Stimulated activated CD8-positive, alpha-beta memory T cell treated with anti-CD3 and anti-CD28 coated beads, Interleukin-12 subunit alpha, Interleukin-12 subunit beta, amount 100 ng/mL, for 24 hours (primary cell): ENCODE measurements around the gene MEIOC.
"Not testable (repeated sequence)": the region's sequence is repeated elsewhere in the genome, so short reads cannot be mapped to it uniquely, and the experiment has no call there.

Source experiments
- DNase-seq: peaks from one replicate; pipeline ENCODE4 v3.0.0-alpha.2; 2020; ENCODE audit errors: extremely low read depth

Gene MEIOC

DNA sequence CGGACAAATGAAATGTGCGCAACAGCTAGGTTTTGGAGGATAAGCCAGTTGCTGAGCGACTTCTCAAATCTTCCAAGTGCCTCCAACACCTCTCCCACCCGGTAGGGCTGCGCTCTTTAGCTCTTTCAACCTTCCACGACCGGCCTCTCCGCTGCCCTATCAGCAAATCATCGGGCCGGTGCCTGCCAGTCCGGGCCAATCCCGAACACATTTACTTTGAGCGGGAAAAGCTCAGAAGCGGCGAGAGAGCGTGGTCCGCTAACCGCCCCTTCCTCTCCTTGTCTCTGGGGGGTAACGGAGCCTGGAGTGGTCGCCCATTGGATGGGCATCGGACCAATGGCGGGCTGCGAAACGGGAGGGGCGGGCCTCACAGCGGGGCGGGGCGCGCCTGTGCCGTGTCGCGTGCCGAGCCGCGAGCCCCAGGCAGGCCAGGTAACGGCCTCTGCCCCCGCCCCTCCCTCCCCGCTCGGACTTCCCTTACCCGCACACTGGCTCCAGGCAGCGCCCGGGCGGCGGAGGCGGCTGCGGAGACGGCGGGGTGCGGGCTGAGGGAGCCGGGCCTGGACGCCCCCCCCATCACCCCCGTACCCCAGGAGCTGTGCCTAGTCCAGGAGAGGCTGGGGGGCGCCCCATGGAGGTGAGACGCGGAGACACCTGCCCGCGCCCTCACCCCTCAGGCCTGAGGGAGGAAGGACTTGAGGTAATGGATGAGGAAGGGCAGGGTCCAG, at the start of gene MEIOC:
MEIOC (plus strand) TSS at position 486 of the 728 bp plus-strand sequence; CDS start at position 632, 146 bp downstream.
- peak; percentile 9 for DNase-seq

DNA sequence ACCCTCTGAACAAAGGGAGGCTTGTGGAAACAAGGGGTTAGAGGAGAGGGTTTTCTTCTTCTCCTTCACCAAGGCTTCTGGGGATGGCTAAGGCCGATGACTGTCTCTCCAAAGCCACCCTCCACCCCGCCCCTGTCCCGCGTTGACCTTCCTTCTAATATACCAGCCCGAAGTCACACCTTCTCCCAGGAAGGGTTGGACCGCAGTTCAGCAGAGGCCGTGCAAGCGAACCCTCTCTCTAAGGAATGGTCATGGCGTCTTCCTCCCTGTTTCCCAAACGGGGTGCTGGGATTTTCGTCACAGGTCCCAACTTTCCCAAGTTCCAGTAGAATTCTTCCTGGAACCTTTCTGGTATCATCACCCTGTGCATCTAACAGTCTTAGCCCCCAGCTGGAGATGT, 49.6 kb upstream of the MEIOC start:
- no peak for DNase-seq

DNA sequence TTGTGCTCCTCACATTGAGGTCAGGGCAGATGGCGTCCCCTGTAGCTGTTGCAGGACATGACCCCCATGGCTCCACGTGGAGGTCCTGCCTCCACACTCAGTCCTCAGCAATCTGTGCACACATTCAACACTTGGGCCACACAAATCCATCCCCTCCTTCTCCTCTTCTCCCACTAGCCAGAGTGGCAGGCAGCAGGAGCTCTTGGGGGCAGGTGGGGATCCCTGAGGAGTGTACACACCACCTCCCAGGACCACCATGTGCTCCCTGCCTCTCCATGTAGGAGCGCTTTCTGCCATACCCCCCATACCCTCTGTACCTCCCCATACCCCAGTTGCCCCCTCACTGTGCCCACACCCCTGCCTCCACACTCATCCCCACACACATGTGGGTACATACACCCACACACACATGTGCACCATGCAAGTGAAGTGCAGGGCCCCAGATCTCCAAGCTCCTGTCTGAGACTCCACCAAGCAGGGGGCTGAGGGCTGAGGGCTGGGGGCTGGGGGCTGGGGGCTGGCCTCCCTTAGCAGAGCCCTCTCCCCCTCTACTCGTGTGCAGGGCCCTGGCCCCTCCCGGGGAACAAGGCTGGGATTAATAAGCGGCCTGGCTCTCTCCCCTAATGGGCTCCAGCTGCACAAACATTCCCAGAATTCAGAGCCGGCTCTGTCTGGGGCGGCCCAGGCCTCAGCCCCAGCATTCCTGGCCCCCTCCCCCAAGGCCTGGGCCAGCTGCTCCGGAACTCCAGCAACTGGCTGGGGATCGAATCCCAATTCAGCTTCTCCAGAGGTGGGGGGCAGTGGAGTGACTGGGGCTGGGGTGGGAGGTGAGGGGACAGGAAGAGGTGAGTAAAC, 48.2 kb upstream of the MEIOC start:
- no peak for DNase-seq

DNA sequence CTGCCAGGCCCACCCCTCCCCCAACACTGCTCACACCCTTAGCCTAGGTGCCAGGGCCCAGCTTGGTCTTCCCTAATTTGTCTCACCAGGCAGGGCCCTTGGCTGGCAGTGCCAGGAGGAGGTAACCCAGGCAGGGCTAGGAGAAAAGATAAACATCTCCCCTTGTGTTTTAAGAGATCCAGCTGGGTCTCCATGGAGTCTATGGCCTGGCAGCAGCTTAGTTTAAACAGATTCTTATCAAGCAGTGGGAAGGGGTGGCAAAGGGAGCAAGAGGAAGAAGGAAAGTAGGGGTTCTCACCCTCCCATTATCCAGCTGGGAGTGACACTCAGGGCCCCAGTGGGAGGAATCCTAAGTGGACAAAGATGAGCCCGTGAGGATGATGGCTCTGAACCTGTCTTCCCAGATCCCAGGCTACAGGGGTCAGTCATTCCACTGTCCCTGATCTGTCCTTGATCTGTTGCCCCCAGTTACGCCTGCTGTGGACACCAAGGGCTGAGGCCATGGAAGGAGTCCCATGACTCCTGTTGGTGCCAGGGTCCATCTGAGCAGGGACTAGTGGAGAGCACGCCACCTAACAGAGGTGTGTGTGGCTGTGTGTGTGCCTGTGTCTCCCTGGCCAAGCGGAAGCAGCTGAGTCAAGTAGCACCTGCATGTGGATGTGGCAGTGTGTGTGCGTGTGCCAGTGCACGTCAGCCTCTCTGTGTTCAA, 47.4 kb upstream of the MEIOC start:
- DNase-seq = no peak

DNA sequence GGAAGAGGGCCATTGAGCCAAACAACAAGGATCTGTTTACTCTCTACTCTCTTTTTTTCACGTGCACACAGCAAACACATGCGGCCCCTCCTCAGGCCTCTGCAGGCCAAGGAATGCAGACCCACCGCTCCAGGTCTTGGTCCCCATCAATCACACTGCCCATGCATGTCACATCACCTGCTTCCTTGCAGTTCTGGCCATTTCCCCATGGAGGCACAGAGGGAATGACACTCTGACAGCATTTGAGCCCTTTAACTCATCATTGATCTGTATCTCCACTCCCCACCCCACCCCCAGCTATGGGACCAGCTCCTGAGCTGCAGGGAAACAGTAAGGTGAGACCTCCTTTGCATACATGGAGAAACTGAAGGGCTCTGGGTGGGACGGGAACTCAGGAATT, 45.9 kb upstream of the MEIOC start:
- DNase-seq = no peak

DNA sequence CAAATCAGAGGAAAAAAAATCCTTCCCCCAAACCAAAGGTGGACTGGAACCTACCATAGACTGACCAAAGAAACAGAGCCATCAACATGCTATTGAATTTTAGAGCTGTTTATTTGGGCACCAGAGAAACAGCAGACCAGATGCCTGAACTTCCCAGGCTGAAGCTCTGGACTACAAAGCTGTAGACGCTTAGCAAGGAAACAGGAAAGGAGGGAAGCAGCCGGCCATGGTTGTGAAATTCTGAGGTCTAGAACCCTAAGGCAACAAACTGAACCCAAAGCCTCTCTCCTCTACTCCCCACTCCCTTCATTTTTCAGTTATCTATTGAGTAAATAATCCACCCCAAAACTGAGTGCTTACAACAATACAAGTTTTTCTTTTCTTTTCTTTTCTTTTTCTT, 45.4 kb upstream of the MEIOC start:
- DNase-seq = no peak

DNA sequence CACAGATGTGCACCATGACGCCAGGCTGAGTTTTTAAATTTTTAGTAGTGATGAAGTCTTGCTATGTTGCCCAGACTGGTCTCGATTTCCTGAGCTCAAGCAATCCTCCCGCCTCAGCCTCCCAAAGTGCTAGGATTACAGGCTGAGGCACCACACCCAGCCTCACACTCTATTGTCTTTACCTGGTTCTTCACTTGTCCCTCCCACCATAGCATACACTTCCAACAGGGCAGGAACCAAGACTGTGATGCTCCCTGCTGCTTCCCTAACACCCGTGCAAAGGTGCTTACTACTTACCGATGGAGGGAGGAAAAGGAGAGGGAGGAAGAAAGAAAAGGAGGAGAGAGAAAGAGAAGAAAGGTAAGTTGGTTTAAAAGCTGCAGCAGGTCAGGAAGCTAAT, 41.4 kb upstream of the MEIOC start:
- DNase-seq = no peak

DNA sequence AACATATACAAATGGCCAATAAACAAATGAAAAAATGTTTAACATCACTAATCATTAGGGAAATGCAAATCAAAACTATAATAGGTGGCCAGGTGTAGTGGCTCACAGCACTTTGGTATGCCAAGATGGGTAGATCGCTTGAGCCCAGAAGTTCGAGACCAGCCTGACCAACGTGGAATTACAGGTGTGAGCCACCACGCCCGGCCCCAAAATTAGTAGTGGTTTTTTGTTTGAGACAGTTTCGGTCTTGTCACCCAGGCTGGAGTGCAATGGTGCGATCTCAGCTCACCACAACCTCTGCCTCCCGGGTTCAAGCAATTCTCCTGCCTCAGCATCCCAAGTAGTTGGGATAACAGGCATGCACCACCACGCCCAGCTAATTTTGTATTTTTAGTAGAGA, 37.6 kb upstream of the MEIOC start:
- DNase-seq = not testable (repeated sequence)

DNA sequence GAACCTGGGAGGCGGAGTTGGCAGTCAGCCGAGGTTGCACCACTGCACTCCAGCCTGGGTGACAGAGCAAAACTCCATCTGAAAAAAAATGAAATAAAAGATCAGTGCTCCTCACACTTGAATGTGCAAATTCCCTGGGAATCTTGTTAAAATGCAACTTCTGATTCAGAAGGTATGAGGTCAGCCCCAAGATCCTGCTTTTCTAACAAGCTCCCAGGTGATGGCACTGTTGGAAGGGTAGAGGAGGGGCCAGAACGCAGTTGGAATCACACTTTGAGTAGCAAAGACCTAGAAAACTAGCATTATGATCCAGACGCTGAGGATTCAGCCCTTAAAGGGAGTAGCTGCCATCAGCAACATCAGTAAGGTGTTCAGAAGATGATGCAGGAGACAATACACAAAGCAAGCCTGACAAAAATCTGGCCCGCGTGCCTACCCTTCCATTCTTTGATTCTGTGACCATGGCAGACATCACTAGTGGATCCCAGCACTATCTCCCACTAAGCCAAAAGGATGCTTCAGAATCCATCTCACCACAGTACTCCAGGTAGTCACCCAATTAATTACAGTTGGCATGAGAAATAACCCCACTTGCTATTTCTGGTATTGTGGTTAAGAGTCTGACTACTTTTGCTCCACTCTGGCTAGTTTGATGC, 33.1 kb upstream of the MEIOC start:
- DNase-seq = no peak

DNA sequence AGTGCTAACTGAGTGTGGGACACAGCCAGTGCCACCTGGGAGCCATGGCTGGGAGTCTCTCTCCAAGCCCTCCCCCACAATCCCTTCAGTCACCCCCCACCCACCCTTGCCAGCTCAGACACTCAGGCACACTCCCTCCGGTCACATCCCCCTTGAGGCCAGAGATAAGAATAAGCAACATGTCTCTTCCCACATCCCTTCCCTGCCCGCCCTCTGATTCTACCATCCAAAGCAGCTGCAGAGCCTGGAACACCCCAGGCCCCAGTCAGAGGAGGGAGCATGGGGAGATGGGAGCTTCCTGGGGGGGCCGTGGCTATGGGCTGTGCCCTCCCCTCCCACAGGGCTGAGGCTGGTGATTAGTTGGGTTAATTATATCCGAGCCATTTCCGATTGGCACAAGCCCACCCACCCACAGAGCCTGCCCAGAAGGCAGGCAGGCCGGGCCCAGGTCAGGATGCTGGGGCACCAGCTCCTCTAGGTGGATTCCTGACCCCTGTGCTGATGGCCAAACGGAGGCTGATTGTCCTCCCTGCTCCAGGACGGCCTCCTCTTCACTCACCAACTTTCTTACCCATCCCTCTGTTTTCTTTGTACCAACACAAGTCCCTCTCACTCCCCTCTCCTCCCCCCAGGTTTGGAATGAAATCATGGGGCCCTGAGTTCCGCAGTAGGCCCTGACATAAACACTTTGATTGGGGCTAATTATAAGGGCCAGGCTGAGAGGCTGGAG, 28.6 kb upstream of the MEIOC start:
- no peak for DNase-seq

DNA sequence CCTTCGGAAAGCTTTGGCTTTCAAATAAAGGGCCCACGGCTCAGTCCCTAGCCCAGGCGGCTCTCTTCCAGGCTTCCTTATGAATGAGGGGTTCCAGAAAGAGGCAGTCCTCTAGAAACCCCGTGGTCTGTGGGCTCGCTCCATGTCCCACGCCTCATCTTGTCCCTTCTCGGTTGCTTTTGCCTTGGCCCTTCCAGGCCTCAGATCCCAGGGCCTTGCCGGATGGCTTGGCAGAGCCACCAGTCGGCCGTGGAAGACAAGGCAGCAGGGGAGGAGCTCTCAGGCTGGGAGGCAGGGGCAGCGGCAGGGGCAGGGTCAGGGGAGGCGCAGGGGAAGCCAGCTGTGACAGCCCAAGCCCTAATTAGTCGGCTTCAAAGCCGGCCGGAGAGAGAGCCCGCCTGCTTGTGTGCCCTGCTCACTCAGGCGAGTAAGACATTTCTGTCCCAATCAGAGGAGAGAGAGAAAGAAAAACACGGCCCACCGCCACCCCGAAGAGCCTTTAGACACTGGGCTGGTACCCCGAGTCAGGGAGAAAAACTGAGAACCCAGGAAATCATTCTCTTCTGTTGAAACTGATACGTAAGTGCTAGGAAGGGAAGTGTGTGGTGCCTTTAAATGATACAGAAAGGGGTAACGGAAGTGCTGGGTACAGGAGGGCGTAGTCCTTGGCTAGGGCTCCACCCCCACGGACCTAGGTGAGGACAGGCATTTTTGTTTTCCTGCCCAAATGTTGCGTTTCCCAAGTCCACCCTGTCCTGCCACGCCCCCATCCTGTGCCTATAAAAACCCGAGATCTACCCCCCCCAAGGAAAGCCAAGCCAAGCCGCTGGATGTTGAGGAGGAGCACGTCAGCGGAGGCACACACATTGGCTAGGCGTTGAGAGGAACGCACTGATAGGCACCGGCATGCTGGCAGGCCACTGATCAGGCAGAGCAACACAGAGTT, 27.8 kb upstream of the MEIOC start:
- DNase-seq = no peak

DNA sequence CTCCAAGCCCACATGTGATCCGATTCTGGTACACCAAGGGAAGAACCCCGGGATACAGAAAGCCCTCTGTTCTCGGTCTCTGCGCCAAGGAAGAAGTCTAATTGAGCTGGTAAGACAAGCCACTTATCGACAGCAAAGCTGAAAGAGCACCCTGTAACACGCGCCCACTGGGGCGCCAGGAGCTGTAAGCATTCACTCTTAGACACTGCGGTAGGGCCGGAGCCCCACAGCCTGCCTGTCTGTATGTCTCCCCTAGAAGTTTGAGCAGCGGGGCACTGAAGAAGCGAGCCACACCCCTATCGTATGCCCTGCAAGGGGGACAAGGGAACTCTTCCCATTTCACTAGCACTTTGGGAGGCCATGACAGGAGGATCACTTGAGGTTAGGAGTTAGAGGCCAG, 27.0 kb upstream of the MEIOC start:
- no peak for DNase-seq

DNA sequence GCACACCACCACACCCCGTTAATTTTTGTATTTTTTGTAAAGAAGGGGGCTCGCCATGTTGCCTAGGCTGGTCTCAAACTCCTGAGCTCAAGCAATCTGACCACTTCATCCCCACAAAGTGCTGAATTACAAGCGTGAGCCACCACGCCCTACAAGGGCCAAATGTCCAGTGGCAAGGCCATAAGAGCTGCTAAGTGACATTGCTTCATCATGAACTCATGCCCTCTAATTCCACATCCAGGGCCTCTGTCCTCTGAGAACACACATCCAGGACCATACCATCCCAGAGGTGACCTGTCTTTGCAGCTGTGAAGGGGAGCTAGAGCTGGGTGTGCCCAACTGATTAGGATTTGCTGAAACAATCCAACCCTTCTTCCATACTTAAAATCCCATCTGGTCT, 25.6 kb upstream of the MEIOC start:
- DNase-seq = no peak

DNA sequence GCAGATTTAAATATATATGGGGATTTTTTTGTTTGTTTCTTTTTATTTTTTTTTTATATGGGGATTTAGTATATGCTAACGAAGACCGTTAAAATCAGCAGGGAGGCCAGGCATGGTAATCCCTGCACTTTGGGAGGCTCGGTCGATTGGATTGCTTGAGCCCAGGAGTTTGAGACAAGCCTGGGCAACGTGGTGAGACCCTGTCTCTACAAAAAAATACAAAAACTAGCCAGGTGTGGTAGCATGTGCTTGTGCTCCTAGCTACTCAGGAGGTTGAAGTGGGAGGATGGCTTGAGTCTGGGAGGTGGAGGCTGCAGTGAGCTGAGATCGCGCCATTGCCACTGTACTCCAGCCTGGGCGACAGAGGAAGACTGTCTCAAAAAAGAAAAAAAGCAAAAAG, 22.3 kb upstream of the MEIOC start:
- no peak for DNase-seq

DNA sequence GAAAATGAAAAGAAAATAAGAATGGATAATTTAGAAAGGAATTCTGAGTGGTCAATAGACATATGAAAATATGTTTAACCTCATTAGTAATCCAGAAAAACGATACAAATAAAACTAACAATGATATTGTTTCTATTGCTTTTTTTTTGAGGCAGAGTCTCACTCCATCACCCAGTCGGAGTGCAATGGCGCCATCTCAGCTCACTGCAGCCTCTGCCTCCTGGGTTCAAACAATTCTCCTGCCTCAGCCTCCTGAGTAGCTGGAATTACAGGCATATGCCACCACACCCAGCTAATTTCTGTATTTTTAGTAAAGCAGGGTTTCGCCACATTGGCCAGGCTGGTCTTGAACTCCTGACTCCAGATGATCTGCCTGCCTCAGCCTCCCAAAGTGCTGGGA, 21.9 kb upstream of the MEIOC start:
- not testable (repeated sequence) for DNase-seq

DNA sequence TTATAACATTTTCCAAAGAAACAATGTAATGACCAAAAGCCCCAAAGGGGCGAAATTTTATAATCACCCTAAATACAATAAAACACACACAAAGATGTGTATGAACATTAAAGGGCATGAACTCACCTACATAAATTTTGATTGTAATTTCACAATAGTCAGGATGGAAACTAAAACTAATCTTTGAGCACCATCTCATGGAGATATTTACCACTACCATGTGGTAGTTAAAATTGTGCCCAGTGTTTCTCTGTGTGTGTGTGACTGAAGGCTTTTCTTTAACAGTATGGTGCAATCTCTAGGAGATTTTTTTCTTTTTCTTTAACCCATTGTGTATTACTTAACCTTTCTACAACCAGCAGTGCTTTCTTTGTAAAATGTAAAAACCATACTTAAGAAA, 19.7 kb upstream of the MEIOC start:
- no peak for DNase-seq

DNA sequence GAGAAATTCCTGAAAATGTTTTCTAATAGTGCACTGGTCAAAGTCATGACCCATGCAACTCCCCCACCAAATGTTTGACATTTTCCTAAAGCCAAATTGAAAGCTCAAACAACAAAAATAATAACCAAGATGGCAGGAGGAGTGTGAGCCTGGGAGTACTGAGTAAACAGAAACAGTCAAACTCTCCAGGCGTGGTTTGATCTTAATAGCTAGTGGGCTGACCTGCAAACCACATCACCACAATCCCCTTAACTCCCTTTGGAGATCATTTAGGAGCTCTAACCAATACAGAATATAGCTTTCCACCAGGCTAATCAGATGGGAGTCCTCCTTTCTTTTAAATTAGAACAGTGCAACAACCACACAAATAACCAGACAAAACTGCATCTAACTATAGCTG, 19.2 kb upstream of the MEIOC start:
- no peak for DNase-seq

DNA sequence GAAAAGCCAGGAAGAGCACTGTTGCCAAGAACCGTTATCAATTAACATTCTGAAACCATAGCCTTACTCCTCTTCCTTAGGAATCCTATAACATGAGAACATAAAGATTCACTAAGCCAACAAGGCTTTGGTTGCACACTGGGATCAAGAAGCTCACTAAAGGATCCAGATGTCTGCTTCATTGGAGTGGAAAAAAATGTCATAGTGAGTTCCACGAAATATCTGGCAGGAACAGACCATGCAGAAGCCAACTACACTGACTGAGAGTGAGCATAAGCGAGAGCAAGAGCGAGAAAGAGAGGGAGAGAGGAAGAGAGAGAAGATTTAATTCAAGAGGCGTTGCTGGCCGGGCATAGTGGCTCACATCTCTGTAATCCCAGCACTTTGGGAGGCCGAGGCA, 13.4 kb upstream of the MEIOC start:
- DNase-seq = no peak

DNA sequence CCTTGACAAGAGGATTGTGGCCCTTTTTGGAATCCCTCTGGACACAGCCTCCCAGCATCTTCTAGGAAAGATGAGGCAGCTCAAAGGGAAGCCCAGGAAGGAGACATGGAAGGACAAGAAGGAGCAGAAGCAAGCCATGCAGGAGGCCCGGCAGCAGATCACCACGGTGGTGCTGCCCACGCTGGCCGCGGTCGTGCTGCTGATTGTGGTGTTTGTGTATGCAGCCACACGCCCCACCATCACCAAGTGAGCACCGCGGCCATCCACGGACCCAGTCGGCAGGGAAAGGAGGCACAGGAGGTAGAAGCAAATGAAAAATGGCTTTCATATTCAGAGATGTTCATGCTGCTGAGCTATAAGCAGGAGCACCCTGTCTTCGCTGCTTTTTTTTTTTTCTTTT, 10.9 kb upstream of the MEIOC start:
- no peak for DNase-seq

DNA sequence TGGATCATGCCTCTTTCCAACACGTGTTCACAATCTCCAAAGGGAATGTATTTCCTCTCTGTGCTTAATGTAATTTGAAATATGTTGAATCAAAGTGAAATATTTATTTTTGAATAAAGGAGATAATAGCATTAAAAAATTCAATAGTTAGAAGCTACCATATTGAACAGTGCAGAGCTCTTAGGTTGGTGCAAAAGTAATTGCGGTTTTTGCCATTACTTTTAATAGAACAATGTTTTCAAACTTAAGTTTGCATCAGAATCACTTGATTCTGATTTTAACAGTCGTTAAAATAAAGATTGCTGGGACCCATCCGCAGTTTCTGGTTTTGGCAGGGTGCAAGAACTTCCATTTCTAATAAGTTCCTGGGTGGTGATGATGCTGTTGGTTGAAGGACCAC, 10.0 kb upstream of the MEIOC start:
- DNase-seq = no peak
